GM23338 (cell line): ENCODE data around the gene MYH3. TPM values are rescaled to one million over a fixed set of nuclear protein-coding genes. Genes with fewer than 3 reads are reported as not detected.

Experiments
- ATAC-seq: fragments of 200-7000 bp; cut with Tn5 transposase; 3 replicates; pipeline ENCODE4 v1.9.1; 2020
- DNase-seq: peaks from one replicate; pipeline ENCODE4 v3.0.0-alpha.2; 2015; ENCODE audit warnings: low spot score
- H2AFZ ChIP-seq: fragments of 200-600 bp; sonication (generic); 2 replicates; pipeline ENCODE4 v1.8.0; 2016; ENCODE audit warnings: antibody characterized with exemption, mild to moderate bottlenecking, moderate library complexity
- H3F3A ChIP-seq: fragments of 200-600 bp; sonication (generic); replicated peaks from 2 replicates; pipeline ENCODE4 v1.8.0; 2017; ENCODE audit warnings: antibody characterized with exemption, mixed run types, low read depth
- H3K27ac ChIP-seq: fragments of 200-600 bp; sonication (generic); 2 replicates; pipeline ENCODE4 v1.6.1; 2016; ENCODE audit warnings: low read depth
- H3K27me3 ChIP-seq: fragments of 200-600 bp; sonication (generic); 2 replicates; pipeline ENCODE4 v1.8.0; 2016; ENCODE audit warnings: mild to moderate bottlenecking, mixed run types, moderate library complexity; ENCODE audit not compliant: insufficient read depth
- H3K36me3 ChIP-seq: fragments of 200-600 bp; sonication (generic); 2 replicates; pipeline ENCODE4 v1.8.0; 2016; ENCODE audit warnings: mild to moderate bottlenecking; ENCODE audit not compliant: insufficient read depth
- H3K4me1 ChIP-seq: fragments of 200-600 bp; sonication (generic); 2 replicates; pipeline ENCODE4 v1.8.0; 2016; ENCODE audit warnings: mild to moderate bottlenecking, moderate library complexity; ENCODE audit not compliant: insufficient read depth
- H3K4me2 ChIP-seq: fragments of 200-600 bp; sonication (generic); 2 replicates; pipeline ENCODE4 v1.7.1; 2017; ENCODE audit warnings: mixed run types
- H3K4me3 ChIP-seq: fragments of 200-600 bp; sonication (generic); 2 replicates; pipeline ENCODE4 v1.6.1; 2016; ENCODE audit warnings: mixed run types
- H3K79me2 ChIP-seq: fragments of 200-600 bp; sonication (generic); replicated peaks from 2 replicates; pipeline ENCODE4 v1.8.0; 2017; ENCODE audit warnings: mild to moderate bottlenecking; ENCODE audit not compliant: insufficient read depth
- H3K9me2 ChIP-seq: fragments of 200-600 bp; sonication (generic); 2 replicates; pipeline ENCODE4 v1.8.0; 2017; ENCODE audit not compliant: insufficient read depth
- H4K20me1 ChIP-seq: fragments of 200-600 bp; sonication (generic); replicated peaks from 2 replicates; pipeline ENCODE4 v1.8.0; 2017; ENCODE audit warnings: mild to moderate bottlenecking; ENCODE audit not compliant: insufficient read depth
- H3K27ac Mint-ChIP-seq: 2 replicates; pipeline ENCODE4 v1.8.0; 2020; ENCODE audit warnings: inconsistent platforms, mild to moderate bottlenecking, moderate library complexity, mixed read lengths
- H3K27me3 Mint-ChIP-seq: 3 replicates; pipeline ENCODE4 v1.8.0; 2022; ENCODE audit warnings: low read depth, mild to moderate bottlenecking, moderate library complexity, mixed read lengths, inconsistent platforms; ENCODE audit not compliant: insufficient read depth, poor library complexity
- H3K36me3 Mint-ChIP-seq: 3 replicates; pipeline ENCODE4 v1.8.0; 2021; ENCODE audit warnings: low read depth, mild to moderate bottlenecking, inconsistent platforms, moderate library complexity, mixed read lengths
- H3K4me1 Mint-ChIP-seq: 3 replicates; pipeline ENCODE4 v1.8.0; 2020; ENCODE audit warnings: mild to moderate bottlenecking, inconsistent platforms, mixed read lengths
- H3K4me3 Mint-ChIP-seq: 3 replicates; pipeline ENCODE4 v1.8.0; 2021; ENCODE audit warnings: moderate library complexity, mild to moderate bottlenecking, inconsistent platforms, mixed read lengths
- H3K9me3 Mint-ChIP-seq: 3 replicates; pipeline ENCODE4 v1.8.0; 2020; ENCODE audit warnings: moderate library complexity, mild to moderate bottlenecking, inconsistent platforms, mixed read lengths
- CREB1 ChIP-seq: fragments of 250-450 bp; sonication (Bioruptor Pico); IDR thresholded peaks from 2 replicates; pipeline ENCODE4 v1.5.0; 2020; ENCODE audit warnings: low read depth, mild to moderate bottlenecking, moderate library complexity
- CTCF ChIP-seq, 2 experiments: fragments of 200-600 bp in 1 of 2; sonication (generic) in 1 of 2; conservative IDR thresholded peaks; 2 replicates each; pipeline versions ENCODE4 v1.5.1 to v1.6.1; 2016 to 2017; ENCODE audit warnings: antibody characterized with exemption in 2 of 2, low read depth in 2 of 2, mild to moderate bottlenecking in 2 of 2, moderate library complexity in 1 of 2
- EZH2phosphoT487 ChIP-seq: fragments of 200-600 bp; sonication (generic); IDR thresholded peaks from one replicate; pipeline ENCODE4 v1.8.1; 2018; ENCODE audit warnings: antibody characterized with exemption; ENCODE audit not compliant: unreplicated experiment
- JUNB ChIP-seq: IDR thresholded peaks from one replicate; pipeline ENCODE4 v1.6.1; 2016; ENCODE audit warnings: antibody characterized with exemption; ENCODE audit not compliant: unreplicated experiment
- POLR2AphosphoS5 ChIP-seq: IDR thresholded peaks from 2 replicates; pipeline ENCODE4 v1.6.1; 2016; ENCODE audit warnings: antibody characterized with exemption, low read depth
- STAT1 ChIP-seq: IDR thresholded peaks from one replicate; pipeline ENCODE4 v1.6.1; 2016; ENCODE audit warnings: antibody characterized with exemption; ENCODE audit not compliant: unreplicated experiment
- ZNF114 ChIP-seq: fragments of 250-450 bp; sonication (Bioruptor Pico); IDR thresholded peaks from 2 replicates; pipeline ENCODE4 v1.5.0; 2020; ENCODE audit warnings: mild to moderate bottlenecking, moderate library complexity
- ZNF331 ChIP-seq: fragments of 250-450 bp; sonication (Bioruptor Pico); IDR thresholded peaks from 2 replicates; pipeline ENCODE4 v1.5.0; 2020; ENCODE audit warnings: low read depth, mild to moderate bottlenecking, moderate library complexity
- ZNF462 ChIP-seq: fragments of 250-450 bp; sonication (Bioruptor Pico); IDR thresholded peaks from 2 replicates; pipeline ENCODE4 v1.5.0; 2020; ENCODE audit warnings: mild to moderate bottlenecking, moderate library complexity
- polyA plus RNA-seq: library from polyadenylated mRNA; unstranded; fragments of >200 nt; fragmentation: Nextera tagmentation; extraction: Ambion mirVana; gene quantifications from 2 replicates; pipeline ENCODE4 v1.2.1, GENCODE V29; 2016
- total RNA-seq: library from RNA; depleted of rRNA; stranded (reverse); fragments of >200 nt; shearing (Covaris generic); gene quantifications from 2 replicates; pipeline ENCODE4 v1.2.3, GENCODE V29; 2014
- TF ChIP-seq, protein P1 (sequence below): IDR thresholded peaks from one replicate; pipeline ENCODE4 v1.6.1; 2018; ENCODE audit warnings: antibody characterized with exemption; ENCODE audit not compliant: unreplicated experiment

MYH3 gene
- total and polyA plus RNA-seq, 2 experiments from 2014 or later: 0.84 to 1.8 TPM

GRCh38 chr17:10603931-10604330, 53.2 kb downstream of the MYH3 start (continued):
- TF ChIP-seq, protein P1, sequence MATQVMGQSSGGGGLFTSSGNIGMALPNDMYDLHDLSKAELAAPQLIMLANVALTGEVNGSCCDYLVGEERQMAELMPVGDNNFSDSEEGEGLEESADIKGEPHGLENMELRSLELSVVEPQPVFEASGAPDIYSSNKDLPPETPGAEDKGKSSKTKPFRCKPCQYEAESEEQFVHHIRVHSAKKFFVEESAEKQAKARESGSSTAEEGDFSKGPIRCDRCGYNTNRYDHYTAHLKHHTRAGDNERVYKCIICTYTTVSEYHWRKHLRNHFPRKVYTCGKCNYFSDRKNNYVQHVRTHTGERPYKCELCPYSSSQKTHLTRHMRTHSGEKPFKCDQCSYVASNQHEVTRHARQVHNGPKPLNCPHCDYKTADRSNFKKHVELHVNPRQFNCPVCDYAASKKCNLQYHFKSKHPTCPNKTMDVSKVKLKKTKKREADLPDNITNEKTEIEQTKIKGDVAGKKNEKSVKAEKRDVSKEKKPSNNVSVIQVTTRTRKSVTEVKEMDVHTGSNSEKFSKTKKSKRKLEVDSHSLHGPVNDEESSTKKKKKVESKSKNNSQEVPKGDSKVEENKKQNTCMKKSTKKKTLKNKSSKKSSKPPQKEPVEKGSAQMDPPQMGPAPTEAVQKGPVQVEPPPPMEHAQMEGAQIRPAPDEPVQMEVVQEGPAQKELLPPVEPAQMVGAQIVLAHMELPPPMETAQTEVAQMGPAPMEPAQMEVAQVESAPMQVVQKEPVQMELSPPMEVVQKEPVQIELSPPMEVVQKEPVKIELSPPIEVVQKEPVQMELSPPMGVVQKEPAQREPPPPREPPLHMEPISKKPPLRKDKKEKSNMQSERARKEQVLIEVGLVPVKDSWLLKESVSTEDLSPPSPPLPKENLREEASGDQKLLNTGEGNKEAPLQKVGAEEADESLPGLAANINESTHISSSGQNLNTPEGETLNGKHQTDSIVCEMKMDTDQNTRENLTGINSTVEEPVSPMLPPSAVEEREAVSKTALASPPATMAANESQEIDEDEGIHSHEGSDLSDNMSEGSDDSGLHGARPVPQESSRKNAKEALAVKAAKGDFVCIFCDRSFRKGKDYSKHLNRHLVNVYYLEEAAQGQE: no peak

GRCh38 chr17:10600571-10600970, 56.5 kb downstream of the MYH3 start:
- Histone ChIP-seq H3K4me1 (no peaks in the 10 kb centered on the region), H3K27ac (no peak overlapping the region), H2AFZ (peak overlapping the region; percentile 38), H3K9me2 (peaks cover 12% of the 10 kb centered on the region; the same call in 1 of the 2 replicates), H3K36me3 (no peaks in the 10 kb centered on the region), H3K27me3 (no peaks in the 10 kb centered on the region), H3K4me2 (no peak overlapping the region), H3K79me2 (no peaks in the 10 kb centered on the region), H4K20me1 (no peaks in the 10 kb centered on the region), H3K4me3 (no peak overlapping the region), H3F3A (peaks cover 5% of the 10 kb centered on the region)
- Mint-ChIP-seq H3K27me3 (peaks cover 6% of the 10 kb centered on the region), H3K36me3 (no peaks in the 10 kb centered on the region), H3K9me3 (no peaks in the 10 kb centered on the region), H3K4me1 (peaks cover 4% of the 10 kb centered on the region; the same call in 1 of the 3 replicates), H3K27ac (no peak overlapping the region), H3K4me3 (no peak overlapping the region)
- no peak for DNase-seq
- no peak for ATAC-seq
- TF ChIP-seq ZNF114 (CRISPR knock-in tag) (no peak), STAT1 (no peak), EZH2phosphoT487 (no peak), CTCF (conservative IDR thresholded peaks at IDR 0.05; ENCODE audit: low read depth in 2 of 2) (no peak), POLR2AphosphoS5 (no peak), JUNB (no peak), CREB1 (no peak), ZNF462 (CRISPR knock-in tag) (no peak), ZNF331 (CRISPR knock-in tag) (no peak)
- TF ChIP-seq, protein P1: no peak
